Tibial nerve (tissue), 4 donors: ENCODE data around the gene LRWD1. TPM values are rescaled to one million over a fixed set of nuclear protein-coding genes. Genes with fewer than 3 reads are reported as not detected.

Experiments
- DNase-seq, 2 donors: peaks; one replicate each; pipeline ENCODE4 v3.0.0-alpha.2; 2019; ENCODE audit warnings: low spot score in 2 of 2
- H3K27ac ChIP-seq, 4 donors: fragments of 200-600 bp; sonication (generic) in 3 of 4; one replicate each; pipeline ENCODE4 v1.5.1; 2017 to 2019; ENCODE audit warnings: mild to moderate bottlenecking in 1 of 4
- H3K27me3 ChIP-seq, 2 donors: fragments of 200-600 bp; sonication (generic) in 1 of 2; one replicate each; pipeline versions ENCODE4 v1.5.1 to v1.6.0; 2017 to 2019
- H3K36me3 ChIP-seq, 3 donors: fragments of 200-600 bp; sonication (generic); one replicate each; pipeline ENCODE4 v1.5.1; 2018 to 2019
- H3K4me1 ChIP-seq, 4 donors: fragments of 200-600 bp; sonication (generic) in 3 of 4; one replicate each; pipeline ENCODE4 v1.5.1; 2017 to 2019
- H3K4me3 ChIP-seq, 4 donors: fragments of 200-600 bp; sonication (generic) in 3 of 4; one replicate each; pipeline ENCODE4 v1.5.1; 2017 to 2019; ENCODE audit warnings: mild to moderate bottlenecking in 1 of 4, moderate library complexity in 1 of 4
- H3K9me3 ChIP-seq, 4 donors: fragments of 200-600 bp; sonication (generic) in 3 of 4; one replicate each; pipeline ENCODE4 v1.5.1; 2017 to 2019
- EP300 ChIP-seq, 2 donors: sonication (generic); formaldehyde crosslinking; IDR thresholded peaks; one replicate each; pipeline ENCODE4 v1.6.1; 2017; ENCODE audit warnings: antibody characterized with exemption in 2 of 2, mild to moderate bottlenecking in 1 of 2
- POLR2A ChIP-seq, 2 donors: fragments of 450-650 bp; IDR thresholded peaks; one replicate each; pipeline ENCODE4 v1.6.1; 2017; ENCODE audit warnings: antibody characterized with exemption in 2 of 2, mild to moderate bottlenecking in 2 of 2, moderate library complexity in 2 of 2
- whole genome bisulfite sequencing, 2 donors: methylation state at CpG; one replicate each; pipeline ENCODE4 v1.1.5; 2018; 5-methylcytosine and 5-hydroxymethylcytosine counted together
- total RNA-seq, 4 donors: library from RNA; depleted of rRNA; stranded (reverse); fragments of >200 nt; gene quantifications; one replicate each; pipeline ENCODE4 v1.1.0, GENCODE V29; 2016
- TF ChIP-seq, protein P1 (sequence below), 5 experiments: fragments of 200-600 bp in 3 of 5; fragments of 450-650 bp in 2 of 5; sonication (generic) in 3 of 5; IDR thresholded peaks; one replicate each; pipeline ENCODE4 v1.5.1; 2016 to 2019; ENCODE audit warnings: antibody characterized with exemption in 5 of 5, mild to moderate bottlenecking in 3 of 5, moderate library complexity in 2 of 5

LRWD1 gene
- total RNA-seq, 4 donors from 2014 or later = 14.6 to 41.4 (median 28.2) TPM

DNA sequence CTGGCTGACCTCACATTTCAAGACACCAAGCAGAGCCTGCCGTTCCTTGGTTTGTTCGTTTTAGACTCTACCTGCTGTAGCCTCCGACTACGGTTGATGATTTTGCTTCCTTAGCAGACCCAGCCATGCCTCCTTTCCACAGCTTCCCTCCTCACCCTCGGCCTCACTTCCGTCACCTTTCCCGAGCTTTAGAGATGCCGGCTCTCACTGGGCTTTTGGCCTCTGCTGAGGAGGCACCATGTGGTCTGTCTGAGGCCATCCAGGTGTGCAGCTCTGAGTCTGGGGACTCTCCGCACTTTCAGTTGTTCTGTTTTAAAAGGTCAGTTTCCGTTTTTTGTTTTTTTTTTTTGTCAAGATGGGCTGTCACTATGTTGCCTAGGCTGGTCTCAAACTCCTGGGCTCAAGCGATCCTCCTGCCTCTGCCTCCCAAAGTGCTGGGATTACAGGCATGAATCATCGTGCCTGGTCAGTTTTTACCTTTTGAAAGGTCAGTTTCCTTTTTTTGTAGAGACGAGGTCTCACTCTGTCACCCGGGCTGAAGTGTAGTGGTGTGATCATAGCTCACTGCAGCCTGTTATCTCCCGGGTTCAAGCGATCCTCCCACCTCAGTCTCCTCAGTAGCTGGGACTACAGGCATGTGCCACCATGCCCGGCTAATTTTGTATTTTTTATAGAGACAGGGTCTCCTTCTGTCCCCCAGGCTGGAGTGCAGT is 19.7 kb upstream of the LRWD1 start:
- TF ChIP-seq POLR2A (IDR thresholded peaks at IDR 0.05) (no peak), EP300 (IDR thresholded peaks at IDR 0.05) (no peak)
- TF ChIP-seq, protein P1, sequence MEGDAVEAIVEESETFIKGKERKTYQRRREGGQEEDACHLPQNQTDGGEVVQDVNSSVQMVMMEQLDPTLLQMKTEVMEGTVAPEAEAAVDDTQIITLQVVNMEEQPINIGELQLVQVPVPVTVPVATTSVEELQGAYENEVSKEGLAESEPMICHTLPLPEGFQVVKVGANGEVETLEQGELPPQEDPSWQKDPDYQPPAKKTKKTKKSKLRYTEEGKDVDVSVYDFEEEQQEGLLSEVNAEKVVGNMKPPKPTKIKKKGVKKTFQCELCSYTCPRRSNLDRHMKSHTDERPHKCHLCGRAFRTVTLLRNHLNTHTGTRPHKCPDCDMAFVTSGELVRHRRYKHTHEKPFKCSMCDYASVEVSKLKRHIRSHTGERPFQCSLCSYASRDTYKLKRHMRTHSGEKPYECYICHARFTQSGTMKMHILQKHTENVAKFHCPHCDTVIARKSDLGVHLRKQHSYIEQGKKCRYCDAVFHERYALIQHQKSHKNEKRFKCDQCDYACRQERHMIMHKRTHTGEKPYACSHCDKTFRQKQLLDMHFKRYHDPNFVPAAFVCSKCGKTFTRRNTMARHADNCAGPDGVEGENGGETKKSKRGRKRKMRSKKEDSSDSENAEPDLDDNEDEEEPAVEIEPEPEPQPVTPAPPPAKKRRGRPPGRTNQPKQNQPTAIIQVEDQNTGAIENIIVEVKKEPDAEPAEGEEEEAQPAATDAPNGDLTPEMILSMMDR (IDR thresholded peaks at IDR 0.05) = no peak
- WGBS, 2 donors = 90 to 93% methylated on average over 17 of the region's 17 CpGs
- no peaks in the 10 kb centered on the region for H3K9me3 ChIP-seq
- H3K4me1 ChIP-seq = no peaks in the 10 kb centered on the region
- no peaks in the 10 kb centered on the region for H3K27me3 ChIP-seq
- no peak overlapping the region for H3K27ac ChIP-seq
- no peak for DNase-seq
- no peak overlapping the region for H3K4me3 ChIP-seq
- H3K36me3 ChIP-seq = peaks cover 0 to 75% (median 8%) of the 10 kb centered on the region in 3 donors

DNA sequence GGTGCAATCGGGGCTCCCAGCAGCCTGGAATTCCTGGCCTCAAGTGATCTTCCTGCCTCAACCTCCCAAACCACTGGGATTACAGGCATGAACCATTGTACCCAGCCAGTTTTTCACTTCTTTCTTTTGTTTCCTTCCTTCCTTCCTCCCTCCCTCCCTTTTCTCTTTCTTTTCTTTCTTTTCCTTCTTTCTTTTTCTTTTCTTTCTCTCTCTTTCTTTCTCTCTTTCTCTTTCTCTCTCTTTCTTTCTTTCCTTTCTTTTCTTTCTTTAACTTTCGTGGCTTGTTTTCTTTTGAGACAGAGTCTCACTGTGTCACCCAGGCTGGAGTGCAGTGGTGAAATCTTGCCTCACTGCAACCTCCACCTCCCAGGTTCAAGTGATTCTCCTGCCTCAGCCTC is 19.1 kb upstream of the LRWD1 start:
- Histone ChIP-seq H3K27me3 (no peaks in the 10 kb centered on the region), H3K4me1 (no peaks in the 10 kb centered on the region), H3K9me3 (no peaks in the 10 kb centered on the region), H3K4me3 (no peak overlapping the region), H3K36me3 (peaks cover 0 to 69% (median 8%) of the 10 kb centered on the region in 3 donors), H3K27ac (no peak overlapping the region)
- WGBS, 2 donors = 88 to 94% methylated on average over 2 of the region's 2 CpGs
- TF ChIP-seq EP300 (IDR thresholded peaks at IDR 0.05) (no peak), POLR2A (IDR thresholded peaks at IDR 0.05) (no peak)
- TF ChIP-seq, protein P1 (IDR thresholded peaks at IDR 0.05) = no peak
- DNase-seq = no peak

GRCh38 chr7:102446387-102447156 is 18.2 kb upstream of the LRWD1 start:
- Histone ChIP-seq H3K27ac (no peak overlapping the region), H3K4me3 (no peak overlapping the region), H3K27me3 (no peaks in the 10 kb centered on the region), H3K36me3 (peaks cover 0 to 61% (median 8%) of the 10 kb centered on the region in 3 donors), H3K9me3 (no peaks in the 10 kb centered on the region), H3K4me1 (no peaks in the 10 kb centered on the region)
- no peak for TF ChIP-seq EP300 (IDR thresholded peaks at IDR 0.05)
- TF ChIP-seq, protein P1 (IDR thresholded peaks at IDR 0.05) = no peak
- TF ChIP-seq POLR2A (IDR thresholded peaks at IDR 0.05) = no peak
- 93% methylated on average over 13 to 33 of the region's 41 CpGs for WGBS, 2 donors
- DNase-seq = no peak

GRCh38 chr7:102447311-102447710 is 17.5 kb upstream of the LRWD1 start:
- H3K4me3 ChIP-seq = no peak overlapping the region
- WGBS, 2 donors = 82 to 88% methylated on average over 3 to 11 of the region's 14 CpGs
- TF ChIP-seq POLR2A (IDR thresholded peaks at IDR 0.05) = no peak
- no peaks in the 10 kb centered on the region for H3K27me3 ChIP-seq
- H3K9me3 ChIP-seq = no peaks in the 10 kb centered on the region
- DNase-seq = no peak
- no peak overlapping the region for H3K27ac ChIP-seq
- H3K4me1 ChIP-seq = no peaks in the 10 kb centered on the region
- H3K36me3 ChIP-seq = peaks cover 0 to 54% (median 8%) of the 10 kb centered on the region in 3 donors

DNA sequence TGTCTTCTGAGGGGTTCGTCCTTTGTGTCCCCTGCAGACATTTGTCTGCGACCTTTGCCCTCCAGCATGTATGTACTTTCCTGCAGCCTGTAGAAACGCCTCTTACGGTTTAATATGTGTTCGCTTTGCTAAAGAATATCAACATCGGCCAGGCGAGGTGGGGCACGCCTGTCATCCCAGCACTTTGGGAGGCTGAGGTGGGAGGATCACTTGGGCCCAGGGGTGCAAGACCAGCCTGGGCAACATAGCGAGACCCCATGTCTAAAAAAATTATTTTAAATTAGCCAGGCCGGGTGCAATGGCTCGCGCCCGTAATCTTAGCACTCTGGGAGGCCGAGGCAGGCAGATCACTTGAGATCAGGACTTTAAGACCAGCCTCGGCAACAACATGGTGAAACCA is 15.6 kb upstream of the LRWD1 start:
- no peak for DNase-seq
- no peaks in the 10 kb centered on the region for H3K27me3 ChIP-seq
- H3K9me3 ChIP-seq = no peaks in the 10 kb centered on the region
- no peaks in the 10 kb centered on the region for H3K4me1 ChIP-seq
- H3K36me3 ChIP-seq = peaks cover 0 to 53% (median 8%) of the 10 kb centered on the region in 3 donors
- no peak overlapping the region for H3K27ac ChIP-seq
- H3K4me3 ChIP-seq = no peak overlapping the region
- TF ChIP-seq POLR2A (IDR thresholded peaks at IDR 0.05) = no peak
- no peak for TF ChIP-seq EP300 (IDR thresholded peaks at IDR 0.05)
- TF ChIP-seq, protein P1 (IDR thresholded peaks at IDR 0.05) = no peak
- 92 to 96% methylated on average over 15 of the region's 15 CpGs for WGBS, 2 donors
